Skeletal muscle satellite cell (primary cell): ENCODE results near the gene PELI1.

ENCODE experiments used
- H3K27me3 ChIP-seq: 2 replicates; pipeline ENCODE4 v1.7.0; 2013; ENCODE audit warnings: low read length; ENCODE audit not compliant: control insufficient read depth, insufficient read depth
- H3K36me3 ChIP-seq: 2 replicates; pipeline ENCODE4 v1.7.0; 2013; ENCODE audit warnings: mild to moderate bottlenecking, control low read depth, low read length; ENCODE audit not compliant: insufficient read depth
- H3K4me1 ChIP-seq: 2 replicates; pipeline ENCODE4 v1.7.0; 2013; ENCODE audit warnings: low read length; ENCODE audit not compliant: control insufficient read depth, insufficient read depth
- H3K4me2 ChIP-seq: 2 replicates; pipeline ENCODE4 v1.7.0; 2013; ENCODE audit warnings: mild to moderate bottlenecking, low read length
- H3K4me3 ChIP-seq: 2 replicates; pipeline ENCODE4 v1.7.0; 2013; ENCODE audit warnings: low read length
- H3K9ac ChIP-seq: 2 replicates; pipeline ENCODE4 v1.7.0; 2013; ENCODE audit warnings: mild to moderate bottlenecking, low read depth, low read length, moderate library complexity
- H3K9me3 ChIP-seq: replicated peaks from 2 replicates; pipeline ENCODE4 v1.7.0; 2013; ENCODE audit warnings: mild to moderate bottlenecking, control low read depth, low read length

PELI1 gene

GRCh38 chr2:64173156-64174135, 29.2 kb upstream of the PELI1 start:
- Histone ChIP-seq H3K9ac (no peak overlapping the region), H3K4me3 (no peak overlapping the region), H3K9me3 (no peaks in the 10 kb centered on the region), H3K36me3 (no peaks in the 10 kb centered on the region), H3K4me1 (no peaks in the 10 kb centered on the region), H3K27me3 (peaks cover 6% of the 10 kb centered on the region), H3K4me2 (no peak overlapping the region)

GRCh38 chr2:64168756-64169155, 24.5 kb upstream of the PELI1 start:
- Histone ChIP-seq H3K36me3 (no peaks in the 10 kb centered on the region), H3K4me2 (no peak overlapping the region), H3K9ac (no peak overlapping the region), H3K4me1 (no peaks in the 10 kb centered on the region), H3K4me3 (no peak overlapping the region), H3K9me3 (no peaks in the 10 kb centered on the region), H3K27me3 (peaks cover 7% of the 10 kb centered on the region)

- Histone ChIP-seq H3K27me3 (peaks cover 7% of the 10 kb centered on the region), H3K36me3 (no peaks in the 10 kb centered on the region), H3K9me3 (no peaks in the 10 kb centered on the region), H3K9ac (no peak overlapping the region), H3K4me1 (no peaks in the 10 kb centered on the region), H3K4me2 (no peak overlapping the region), H3K4me3 (no peak overlapping the region)
Observed at GRCh38 chr2:64168201-64168600, 24.0 kb upstream of the PELI1 start.

GRCh38 chr2:64166637-64167420, 22.6 kb upstream of the PELI1 start:
- H3K9me3 ChIP-seq, result no peaks in the 10 kb centered on the region
- no peaks in the 10 kb centered on the region for H3K36me3 ChIP-seq
- no peaks in the 10 kb centered on the region for H3K4me1 ChIP-seq
- no peak overlapping the region for H3K4me3 ChIP-seq
- no peak overlapping the region for H3K9ac ChIP-seq
- H3K27me3 ChIP-seq, result peaks cover 7% of the 10 kb centered on the region
- no peak overlapping the region for H3K4me2 ChIP-seq

- peaks cover 7% of the 10 kb centered on the region for H3K27me3 ChIP-seq
- no peak overlapping the region for H3K4me3 ChIP-seq
- no peaks in the 10 kb centered on the region for H3K4me1 ChIP-seq
- H3K4me2 ChIP-seq, result no peak overlapping the region
- H3K9ac ChIP-seq, result no peak overlapping the region
- no peaks in the 10 kb centered on the region for H3K9me3 ChIP-seq
- no peaks in the 10 kb centered on the region for H3K36me3 ChIP-seq
Observed at GRCh38 chr2:64166212-64166611, 22.0 kb upstream of the PELI1 start.

- no peaks in the 10 kb centered on the region for H3K36me3 ChIP-seq
Observed at GRCh38 chr2:64165706-64166105, 21.5 kb upstream of the PELI1 start.

GRCh38 chr2:64164629-64165028, 20.4 kb upstream of the PELI1 start:
- no peaks in the 10 kb centered on the region for H3K36me3 ChIP-seq
- no peaks in the 10 kb centered on the region for H3K4me1 ChIP-seq
- no peak overlapping the region for H3K9ac ChIP-seq
- H3K4me2 ChIP-seq, result no peak overlapping the region
- H3K4me3 ChIP-seq, result no peak overlapping the region
- H3K27me3 ChIP-seq, result peaks cover 7% of the 10 kb centered on the region
- no peaks in the 10 kb centered on the region for H3K9me3 ChIP-seq

More at GRCh38 chr2:64165706-64166105, 21.5 kb upstream of the PELI1 start:
- Histone ChIP-seq H3K9me3 (no peaks in the 10 kb centered on the region), H3K27me3 (peaks cover 7% of the 10 kb centered on the region), H3K9ac (no peak overlapping the region), H3K4me2 (no peak overlapping the region), H3K4me1 (no peaks in the 10 kb centered on the region), H3K4me3 (no peak overlapping the region)

GRCh38 chr2:64162516-64162915, 18.3 kb upstream of the PELI1 start:
- no peak overlapping the region for H3K4me2 ChIP-seq
- H3K27me3 ChIP-seq, result peaks cover 11% of the 10 kb centered on the region
- H3K4me3 ChIP-seq, result no peak overlapping the region
- no peaks in the 10 kb centered on the region for H3K9me3 ChIP-seq
- H3K4me1 ChIP-seq, result no peaks in the 10 kb centered on the region
- H3K36me3 ChIP-seq, result no peaks in the 10 kb centered on the region
- H3K9ac ChIP-seq, result no peak overlapping the region

- no peaks in the 10 kb centered on the region for H3K4me1 ChIP-seq
- peaks cover 6% of the 10 kb centered on the region for H3K27me3 ChIP-seq
- H3K36me3 ChIP-seq, result no peaks in the 10 kb centered on the region
- H3K4me2 ChIP-seq, result no peak overlapping the region
- no peaks in the 10 kb centered on the region for H3K9me3 ChIP-seq
- H3K9ac ChIP-seq, result no peak overlapping the region
- H3K4me3 ChIP-seq, result no peak overlapping the region
Observed at GRCh38 chr2:64157792-64158191, 13.6 kb upstream of the PELI1 start.

- Histone ChIP-seq H3K9ac (no peak overlapping the region), H3K27me3 (peaks cover 8% of the 10 kb centered on the region), H3K4me1 (no peaks in the 10 kb centered on the region), H3K4me2 (no peak overlapping the region), H3K4me3 (no peak overlapping the region), H3K9me3 (no peaks in the 10 kb centered on the region), H3K36me3 (no peaks in the 10 kb centered on the region)
Observed at GRCh38 chr2:64153811-64154210, 9.6 kb upstream of the PELI1 start.

GRCh38 chr2:64151476-64151875, 7.3 kb upstream of the PELI1 start:
- Histone ChIP-seq H3K9me3 (no peaks in the 10 kb centered on the region), H3K36me3 (no peaks in the 10 kb centered on the region), H3K27me3 (peaks cover 10% of the 10 kb centered on the region), H3K9ac (no peak overlapping the region), H3K4me1 (no peaks in the 10 kb centered on the region), H3K4me2 (no peak overlapping the region), H3K4me3 (no peak overlapping the region)
